ENCODE data around the gene TRPM4.

TRPM4 gene

DNA sequence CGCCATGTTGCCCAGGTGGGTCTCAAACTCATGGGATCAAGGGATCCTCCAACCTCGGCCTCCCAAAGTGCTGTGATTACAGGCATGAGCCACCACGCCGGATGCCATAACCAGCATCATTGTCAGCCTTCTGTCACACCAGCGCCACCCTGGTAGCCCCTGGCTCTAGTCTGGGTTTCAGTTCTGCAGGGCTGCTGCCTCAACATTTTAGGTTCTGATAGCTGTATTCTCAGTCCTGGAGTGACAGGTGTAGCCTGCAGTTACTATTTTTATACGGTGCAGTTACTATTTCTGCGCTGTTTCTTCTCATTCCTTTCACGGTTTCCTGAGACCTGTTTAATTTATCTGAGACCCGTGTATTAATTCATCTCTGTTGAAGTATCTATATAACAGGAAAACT lies 57.1 kb downstream of the TRPM4 start:
- Histone ChIP-seq H3K36me3 (replicated peaks; ENCODE audit: low read depth, low read length) (peaks cover 16% of the 10 kb centered on the region), H4K20me1 (ENCODE audit: insufficient read depth, low read length) (no peaks in the 10 kb centered on the region), H3K4me1 (ENCODE audit: low read length) (peaks cover 8% of the 10 kb centered on the region), H3K27me3 (ENCODE audit: low read depth, low read length) (no peaks in the 10 kb centered on the region), H3K9me3 (ENCODE audit: insufficient read depth, low read length) (no peaks in the 10 kb centered on the region), H2AFZ (ENCODE audit: low read depth, low read length) (no peak overlapping the region), H3K79me2 (ENCODE audit: low read length) (no peaks in the 10 kb centered on the region), H3K9ac (ENCODE audit: low read length) (no peak overlapping the region), H3K4me2 (ENCODE audit: low read length) (peak overlapping the region; percentile 23; the same call in 1 of the 2 replicates), H3K4me3 (ENCODE audit: low read length) (no peak overlapping the region), H3K27ac (ENCODE audit: low read length) (no peak overlapping the region)
- TF ChIP-seq EZH2phosphoT487 (IDR thresholded peaks at IDR 0.05; ENCODE audit: low read depth): no peak
- TF ChIP-seq, protein P1, sequence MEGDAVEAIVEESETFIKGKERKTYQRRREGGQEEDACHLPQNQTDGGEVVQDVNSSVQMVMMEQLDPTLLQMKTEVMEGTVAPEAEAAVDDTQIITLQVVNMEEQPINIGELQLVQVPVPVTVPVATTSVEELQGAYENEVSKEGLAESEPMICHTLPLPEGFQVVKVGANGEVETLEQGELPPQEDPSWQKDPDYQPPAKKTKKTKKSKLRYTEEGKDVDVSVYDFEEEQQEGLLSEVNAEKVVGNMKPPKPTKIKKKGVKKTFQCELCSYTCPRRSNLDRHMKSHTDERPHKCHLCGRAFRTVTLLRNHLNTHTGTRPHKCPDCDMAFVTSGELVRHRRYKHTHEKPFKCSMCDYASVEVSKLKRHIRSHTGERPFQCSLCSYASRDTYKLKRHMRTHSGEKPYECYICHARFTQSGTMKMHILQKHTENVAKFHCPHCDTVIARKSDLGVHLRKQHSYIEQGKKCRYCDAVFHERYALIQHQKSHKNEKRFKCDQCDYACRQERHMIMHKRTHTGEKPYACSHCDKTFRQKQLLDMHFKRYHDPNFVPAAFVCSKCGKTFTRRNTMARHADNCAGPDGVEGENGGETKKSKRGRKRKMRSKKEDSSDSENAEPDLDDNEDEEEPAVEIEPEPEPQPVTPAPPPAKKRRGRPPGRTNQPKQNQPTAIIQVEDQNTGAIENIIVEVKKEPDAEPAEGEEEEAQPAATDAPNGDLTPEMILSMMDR (IDR thresholded peaks at IDR 0.05; ENCODE audit: low read depth, low read length): peak; percentile 27; the same call in 1 of the 2 replicates

DNA sequence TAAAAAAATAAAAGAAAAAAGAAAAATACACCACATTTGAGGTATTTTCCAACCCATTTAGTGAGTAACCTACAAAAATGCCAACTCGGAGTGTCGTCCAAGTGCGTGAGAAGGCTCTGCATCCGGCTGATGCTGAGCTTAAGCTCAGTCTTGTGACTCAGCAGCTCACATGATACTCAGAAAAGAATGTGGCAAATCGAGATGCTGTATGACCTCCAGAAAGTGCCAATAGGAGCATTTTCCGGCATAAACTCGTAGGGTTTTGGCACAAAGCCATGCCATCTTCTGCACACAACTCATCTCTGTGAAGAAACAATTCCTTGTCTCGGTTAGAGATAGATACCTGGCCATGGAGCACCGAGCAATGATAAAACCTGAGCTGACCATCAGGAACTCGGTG lies 58.5 kb downstream of the TRPM4 start:
- no peaks in the 10 kb centered on the region for H4K20me1 ChIP-seq (ENCODE audit: insufficient read depth, low read length)
- no peak for TF ChIP-seq EZH2phosphoT487 (IDR thresholded peaks at IDR 0.05; ENCODE audit: low read depth)
- TF ChIP-seq, protein P1 (IDR thresholded peaks at IDR 0.05; ENCODE audit: low read depth, low read length): no peak
- no peaks in the 10 kb centered on the region for H3K79me2 ChIP-seq (ENCODE audit: low read length)
- H3K4me3 ChIP-seq (ENCODE audit: low read length): no peak overlapping the region
- no peak overlapping the region for H3K4me2 ChIP-seq (ENCODE audit: low read length)
- H3K27ac ChIP-seq (ENCODE audit: low read length): no peak overlapping the region
- peaks cover 8% of the 10 kb centered on the region for H3K4me1 ChIP-seq (ENCODE audit: low read length)
- peaks cover 11% of the 10 kb centered on the region for H3K36me3 ChIP-seq (replicated peaks; ENCODE audit: low read depth, low read length)
- no peak overlapping the region for H3K9ac ChIP-seq (ENCODE audit: low read length)
- H3K27me3 ChIP-seq (ENCODE audit: low read depth, low read length): no peaks in the 10 kb centered on the region
- H2AFZ ChIP-seq (ENCODE audit: low read depth, low read length): no peak overlapping the region
- H3K9me3 ChIP-seq (ENCODE audit: insufficient read depth, low read length): no peaks in the 10 kb centered on the region

DNA sequence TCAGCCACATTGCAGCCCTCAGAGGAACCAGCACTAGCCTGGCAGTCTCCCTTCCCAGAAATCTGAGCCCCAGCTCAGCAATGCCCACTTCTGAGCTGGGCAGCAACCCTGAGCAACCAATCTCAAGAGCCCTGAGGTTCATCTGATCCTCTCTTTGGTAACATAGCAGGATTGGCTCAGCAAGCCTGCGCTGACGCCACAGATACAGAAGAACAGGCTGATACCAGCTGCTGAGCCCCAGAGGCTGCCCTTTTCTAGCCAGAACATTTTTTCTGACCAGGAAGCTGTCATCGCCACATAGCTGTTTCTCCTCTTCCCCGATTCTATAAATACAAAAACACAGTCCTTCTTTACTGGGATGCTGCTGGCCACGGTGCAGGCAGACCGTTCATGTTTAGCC lies 59.8 kb downstream of the TRPM4 start:
- H3K4me1 ChIP-seq (ENCODE audit: low read length): peaks cover 8% of the 10 kb centered on the region
- H2AFZ ChIP-seq (ENCODE audit: low read depth, low read length): no peak overlapping the region
- no peak overlapping the region for H3K4me2 ChIP-seq (ENCODE audit: low read length)
- no peak overlapping the region for H3K4me3 ChIP-seq (ENCODE audit: low read length)
- no peaks in the 10 kb centered on the region for H3K9me3 ChIP-seq (ENCODE audit: insufficient read depth, low read length)
- H3K27me3 ChIP-seq (ENCODE audit: low read depth, low read length): no peaks in the 10 kb centered on the region
- peaks cover 4% of the 10 kb centered on the region for H3K36me3 ChIP-seq (replicated peaks; ENCODE audit: low read depth, low read length)
- no peaks in the 10 kb centered on the region for H4K20me1 ChIP-seq (ENCODE audit: insufficient read depth, low read length)
- TF ChIP-seq, protein P1 (IDR thresholded peaks at IDR 0.05; ENCODE audit: low read depth, low read length): no peak
- no peak overlapping the region for H3K27ac ChIP-seq (ENCODE audit: low read length)
- H3K9ac ChIP-seq (ENCODE audit: low read length): no peak overlapping the region
- H3K79me2 ChIP-seq (ENCODE audit: low read length): no peaks in the 10 kb centered on the region

DNA sequence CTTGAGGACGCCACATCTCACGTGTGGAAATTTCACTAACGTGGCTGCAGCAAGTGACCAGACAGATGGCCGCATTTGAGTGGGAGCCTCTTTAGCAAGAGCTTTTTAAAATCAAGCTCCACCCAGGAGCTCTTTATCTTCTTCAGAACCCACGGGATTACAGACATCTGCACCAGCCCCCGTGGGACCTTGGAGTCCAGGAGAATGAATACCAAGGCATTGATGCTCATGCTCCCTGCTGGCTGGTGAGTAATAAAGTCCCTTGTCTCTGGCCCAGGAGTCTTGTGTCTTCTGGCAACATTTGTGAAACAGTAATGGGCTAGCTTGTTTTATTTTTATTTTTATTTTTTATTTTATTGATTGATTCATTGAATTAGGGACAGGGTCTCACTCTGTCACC lies 64.4 kb downstream of the TRPM4 start:
- Histone ChIP-seq H3K9ac (ENCODE audit: low read length) (no peak overlapping the region), H2AFZ (ENCODE audit: low read depth, low read length) (no peak overlapping the region), H3K4me2 (ENCODE audit: low read length) (no peak overlapping the region), H3K79me2 (ENCODE audit: low read length) (no peaks in the 10 kb centered on the region), H3K27me3 (ENCODE audit: low read depth, low read length) (no peaks in the 10 kb centered on the region), H3K4me1 (ENCODE audit: low read length) (peaks cover 11% of the 10 kb centered on the region), H3K9me3 (ENCODE audit: insufficient read depth, low read length) (no peaks in the 10 kb centered on the region), H4K20me1 (ENCODE audit: insufficient read depth, low read length) (no peaks in the 10 kb centered on the region), H3K36me3 (replicated peaks; ENCODE audit: low read depth, low read length) (no peaks in the 10 kb centered on the region), H3K4me3 (ENCODE audit: low read length) (no peak overlapping the region), H3K27ac (ENCODE audit: low read length) (no peak overlapping the region)
- TF ChIP-seq, protein P1 (IDR thresholded peaks at IDR 0.05; ENCODE audit: low read depth, low read length): no peak
- no peak for TF ChIP-seq EZH2phosphoT487 (IDR thresholded peaks at IDR 0.05; ENCODE audit: low read depth)

Data from OCI-LY3 (cell line).